NCI-H2171 (cell line): Measurements from ENCODE around the gene ZNF20.
"Not testable (repeated sequence)": the region's sequence is repeated elsewhere in the genome, so short reads cannot be mapped to it uniquely, and the experiment has no call there.

Experiments
- DNase-seq: peaks from one replicate; lab custom pipeline; 2025; lab: John Stamatoyannopoulos, UW

ZNF20 gene

DNA sequence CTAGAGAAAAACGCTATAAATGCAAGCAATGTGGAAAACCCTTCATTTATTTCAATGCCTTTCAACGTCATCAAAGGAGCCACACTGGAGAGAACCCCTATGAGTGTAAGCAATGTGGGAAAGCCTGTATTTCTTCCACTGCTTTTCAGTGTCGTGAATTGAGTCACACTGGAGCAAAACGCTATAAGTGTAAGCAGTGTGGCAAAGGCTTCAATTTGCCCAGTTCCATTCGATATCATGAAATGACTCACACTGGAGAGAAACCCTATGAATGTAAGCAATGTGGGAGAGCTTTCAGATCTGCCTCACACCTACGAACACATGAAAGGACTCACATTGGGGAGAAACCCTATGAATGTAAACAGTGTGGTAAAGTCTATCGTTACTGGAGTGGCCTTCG is 27.4 kb downstream of the ZNF20 start:
- no peak for DNase-seq

DNA sequence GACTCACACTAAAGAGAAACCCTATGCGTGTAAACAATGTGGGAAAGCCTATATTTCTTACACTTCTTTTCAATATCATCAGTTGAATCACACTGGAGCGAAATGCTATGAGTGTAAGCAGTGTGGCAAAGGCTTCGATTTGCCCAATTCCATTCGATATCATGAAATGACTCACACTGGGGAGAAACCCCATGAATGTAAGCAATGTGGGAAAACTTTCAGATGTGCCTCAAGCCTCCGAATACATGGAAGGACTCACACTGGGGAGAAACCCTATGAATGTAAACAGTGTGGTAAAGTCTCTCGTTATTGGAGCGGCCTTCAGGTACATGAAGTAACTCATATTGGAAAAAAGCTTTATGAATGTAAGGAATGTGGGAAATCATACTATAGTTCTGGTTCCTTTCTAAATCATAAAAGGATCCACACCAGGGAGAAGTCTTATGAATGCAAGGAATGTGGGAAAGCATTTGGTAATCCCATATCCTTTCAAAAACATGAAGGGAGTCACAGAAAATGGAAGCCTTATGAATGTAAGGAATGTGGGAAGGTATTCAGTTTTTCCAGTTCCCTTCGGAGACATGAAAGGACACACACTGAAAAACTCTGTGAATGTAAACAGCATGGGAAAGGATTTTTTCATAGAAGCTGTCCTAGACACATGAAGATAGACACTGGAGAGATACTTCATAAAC is 28.1 kb downstream of the ZNF20 start:
- no peak for DNase-seq

- no peak for DNase-seq
These were observed 29.0 kb downstream of the ZNF20 start for GRCh38 chr19:12111176-12111575.

GRCh38 chr19:12103909-12104308 is 36.2 kb downstream of the ZNF20 start:
- DNase-seq = not testable (repeated sequence)

DNA sequence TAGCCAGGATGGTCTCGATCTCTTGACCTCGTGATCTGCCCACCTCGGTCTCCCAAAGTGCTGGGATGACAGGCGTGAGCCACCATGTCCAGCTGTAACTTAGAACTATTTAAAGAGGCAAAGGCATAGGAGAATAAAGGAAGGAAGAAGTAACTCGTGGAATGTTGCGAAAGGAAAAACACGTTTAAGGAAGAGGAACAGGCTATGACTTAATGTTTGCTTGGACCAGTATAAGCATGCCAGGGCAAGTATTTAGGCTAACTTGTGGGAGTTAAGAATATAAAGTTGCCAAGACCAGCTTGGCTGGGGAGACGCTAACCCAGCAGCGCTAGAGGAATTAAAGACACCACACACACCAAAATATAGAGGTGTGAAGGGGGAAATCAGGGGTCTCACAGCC is 42.1 kb downstream of the ZNF20 start:
- DNase-seq = no peak

GRCh38 chr19:12095111-12095790 is 44.9 kb downstream of the ZNF20 start:
- no peak for DNase-seq

DNA sequence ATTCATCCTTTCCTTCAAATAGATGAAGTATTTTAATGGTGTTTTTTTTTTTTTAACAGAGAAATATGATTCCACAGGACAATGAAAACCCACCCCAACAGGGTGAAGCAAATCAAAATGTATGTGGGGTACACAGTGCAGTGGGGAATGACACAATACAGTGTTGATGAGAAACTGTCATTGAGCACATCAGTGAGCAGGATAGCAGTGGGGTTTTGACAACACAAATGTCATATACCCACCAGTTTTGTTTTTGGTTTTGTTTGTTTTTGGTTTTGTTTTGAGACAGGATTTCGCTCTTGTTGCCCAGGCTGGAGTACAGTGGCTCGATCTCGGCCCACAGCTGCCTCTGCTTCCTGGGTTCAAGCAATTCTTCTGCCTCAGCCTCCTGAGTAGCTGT is 46.4 kb downstream of the ZNF20 start:
- DNase-seq = no peak

GRCh38 chr19:12092956-12093355 is 47.2 kb downstream of the ZNF20 start:
- DNase-seq = no peak

DNA sequence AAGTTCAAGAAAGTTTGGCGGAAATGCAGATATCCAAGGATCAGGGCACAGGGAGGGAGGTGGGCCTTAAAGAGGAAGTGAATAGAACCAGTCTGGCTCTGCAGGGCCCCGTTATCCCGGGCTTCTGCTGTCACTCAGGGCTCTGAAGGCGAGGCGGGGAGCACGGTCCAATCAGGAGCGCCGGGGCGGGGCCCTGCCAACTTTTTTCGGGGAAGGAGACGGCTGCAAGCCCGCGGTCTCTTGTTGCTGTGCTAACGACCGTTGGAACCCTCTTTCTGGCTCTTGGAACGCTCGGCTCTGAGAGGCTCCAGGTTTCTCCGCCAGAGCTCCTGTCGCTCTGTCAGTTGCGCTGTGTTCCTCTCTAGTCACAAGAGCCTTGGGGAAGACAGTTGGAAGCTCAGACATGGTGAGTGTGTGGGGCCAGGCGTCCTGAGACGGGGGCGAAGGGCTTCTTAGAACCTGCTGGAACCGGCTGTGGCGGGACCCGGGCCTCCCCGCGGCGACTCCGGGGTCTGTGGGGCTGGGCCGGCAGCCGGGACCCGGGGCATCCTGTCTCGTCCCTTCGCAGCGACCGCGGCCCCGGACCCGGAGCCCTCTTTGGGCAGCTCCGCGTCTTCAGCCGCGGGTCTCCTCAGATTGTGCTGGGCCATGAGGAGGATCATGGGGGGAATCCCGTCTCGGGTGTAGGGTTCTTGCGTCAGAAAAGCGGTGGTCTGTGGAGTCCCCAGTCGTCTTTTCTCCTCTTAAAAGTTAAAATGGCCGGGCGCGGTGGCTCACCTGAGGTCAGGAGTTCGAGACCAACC is 47.9 kb downstream of the ZNF20 start:
- DNase-seq = no peak

DNA sequence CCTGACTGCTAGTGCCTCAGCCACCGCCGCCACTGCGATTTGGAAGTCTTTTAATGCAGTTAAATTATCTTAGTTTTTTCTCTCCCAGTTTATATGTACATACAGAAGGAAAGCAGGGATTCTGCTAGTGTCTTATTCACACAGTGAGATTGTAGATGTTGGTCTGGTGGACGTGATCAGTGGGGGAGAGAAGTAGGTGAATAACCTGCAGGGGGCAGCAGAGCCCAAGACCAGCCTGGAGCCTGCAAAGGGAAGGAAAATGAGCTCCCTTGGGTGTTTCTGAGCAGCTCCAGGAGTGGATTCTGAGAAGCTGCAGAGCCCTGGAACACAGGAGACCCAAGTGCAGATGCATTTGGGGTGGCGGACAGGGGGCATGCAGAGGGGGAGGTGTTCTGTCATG is 49.3 kb downstream of the ZNF20 start:
- no peak for DNase-seq

- no peak for DNase-seq
These were observed 54.9 kb downstream of the ZNF20 start for GRCh38 chr19:12085074-12085818.

GRCh38 chr19:12083336-12083735 is 56.8 kb downstream of the ZNF20 start:
- DNase-seq = not testable (repeated sequence)
